ENCODE results near the gene TIMP1. TPM values are rescaled to one million over a fixed set of nuclear protein-coding genes. Genes with fewer than 3 reads are reported as not detected.

TIMP1 gene
- total RNA-seq, 4 donors from 2014 or later = 133 to 621 (median 176) TPM

DNA sequence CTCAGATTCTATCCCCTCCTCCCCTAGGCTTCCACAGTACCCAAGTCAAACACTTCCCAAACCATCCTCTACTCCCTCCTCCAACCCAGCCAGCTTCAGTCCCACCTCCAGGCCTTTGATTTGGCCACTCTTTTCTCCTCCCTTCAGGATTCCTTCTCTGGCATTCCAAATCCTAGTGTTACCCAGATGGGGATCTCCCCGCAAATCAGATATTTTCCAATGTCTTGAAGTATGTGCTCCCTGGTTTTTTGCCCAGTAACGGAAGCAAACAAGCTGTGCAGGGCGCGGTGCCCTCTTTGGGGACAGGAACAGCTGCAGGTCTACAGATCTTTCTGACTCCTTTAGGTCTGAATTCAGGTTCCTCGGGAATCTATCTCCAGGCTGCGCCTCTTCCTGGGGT lies 39.6 kb downstream of the TIMP1 start:
- H3K36me3 ChIP-seq = peaks cover 0 to 4% (median 0%) of the 10 kb centered on the region in 3 donors
- no peak for DNase-seq (ENCODE audit: low spot score in 2 of 2)
- no peak overlapping the region for H3K27ac ChIP-seq
- no peak overlapping the region for H3K4me3 ChIP-seq
- TF ChIP-seq, protein P1, sequence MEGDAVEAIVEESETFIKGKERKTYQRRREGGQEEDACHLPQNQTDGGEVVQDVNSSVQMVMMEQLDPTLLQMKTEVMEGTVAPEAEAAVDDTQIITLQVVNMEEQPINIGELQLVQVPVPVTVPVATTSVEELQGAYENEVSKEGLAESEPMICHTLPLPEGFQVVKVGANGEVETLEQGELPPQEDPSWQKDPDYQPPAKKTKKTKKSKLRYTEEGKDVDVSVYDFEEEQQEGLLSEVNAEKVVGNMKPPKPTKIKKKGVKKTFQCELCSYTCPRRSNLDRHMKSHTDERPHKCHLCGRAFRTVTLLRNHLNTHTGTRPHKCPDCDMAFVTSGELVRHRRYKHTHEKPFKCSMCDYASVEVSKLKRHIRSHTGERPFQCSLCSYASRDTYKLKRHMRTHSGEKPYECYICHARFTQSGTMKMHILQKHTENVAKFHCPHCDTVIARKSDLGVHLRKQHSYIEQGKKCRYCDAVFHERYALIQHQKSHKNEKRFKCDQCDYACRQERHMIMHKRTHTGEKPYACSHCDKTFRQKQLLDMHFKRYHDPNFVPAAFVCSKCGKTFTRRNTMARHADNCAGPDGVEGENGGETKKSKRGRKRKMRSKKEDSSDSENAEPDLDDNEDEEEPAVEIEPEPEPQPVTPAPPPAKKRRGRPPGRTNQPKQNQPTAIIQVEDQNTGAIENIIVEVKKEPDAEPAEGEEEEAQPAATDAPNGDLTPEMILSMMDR (IDR thresholded peaks at IDR 0.05) = no peak
- TF ChIP-seq POLR2A (IDR thresholded peaks at IDR 0.05) (no peak), EP300 (IDR thresholded peaks at IDR 0.05) (no peak)
- peaks cover 0 to 2% (median 0%) of the 10 kb centered on the region in 4 donors for H3K4me1 ChIP-seq
- WGBS, 2 donors = 81 to 85% methylated on average over 6 of the region's 6 CpGs
- H3K9me3 ChIP-seq = no peaks in the 10 kb centered on the region
- peaks cover 0 to 10% of the 10 kb centered on the region in 2 donors for H3K27me3 ChIP-seq

GRCh38 chrX:47623540-47624027 lies 41.3 kb downstream of the TIMP1 start:
- no peak for DNase-seq (ENCODE audit: low spot score in 2 of 2)
- Histone ChIP-seq H3K27ac (no peak overlapping the region), H3K4me1 (peaks cover 0 to 2% (median 0%) of the 10 kb centered on the region in 4 donors), H3K36me3 (peaks cover 0 to 7% (median 0%) of the 10 kb centered on the region in 3 donors), H3K27me3 (peaks cover 0 to 10% of the 10 kb centered on the region in 2 donors), H3K9me3 (no peaks in the 10 kb centered on the region), H3K4me3 (peak overlapping the region in 2 of 4 donors; percentile 9 to 32)
- 0 to 27% methylated on average over 6 to 35 of the region's 35 CpGs for WGBS, 2 donors
- TF ChIP-seq POLR2A (IDR thresholded peaks at IDR 0.05) (no peak), EP300 (IDR thresholded peaks at IDR 0.05) (no peak)
- TF ChIP-seq, protein P1 (IDR thresholded peaks at IDR 0.05) = no peak

- TF ChIP-seq, protein P1 (IDR thresholded peaks at IDR 0.05) = no peak
- no peak for TF ChIP-seq EP300 (IDR thresholded peaks at IDR 0.05)
- no peak for TF ChIP-seq POLR2A (IDR thresholded peaks at IDR 0.05)
- peaks cover 0 to 10% of the 10 kb centered on the region in 2 donors for H3K27me3 ChIP-seq
- WGBS, 2 donors = 70 to 90% methylated on average over 2 of the region's 2 CpGs
Observed at GRCh38 chrX:47625365-47625764, 43.1 kb downstream of the TIMP1 start.

DNA sequence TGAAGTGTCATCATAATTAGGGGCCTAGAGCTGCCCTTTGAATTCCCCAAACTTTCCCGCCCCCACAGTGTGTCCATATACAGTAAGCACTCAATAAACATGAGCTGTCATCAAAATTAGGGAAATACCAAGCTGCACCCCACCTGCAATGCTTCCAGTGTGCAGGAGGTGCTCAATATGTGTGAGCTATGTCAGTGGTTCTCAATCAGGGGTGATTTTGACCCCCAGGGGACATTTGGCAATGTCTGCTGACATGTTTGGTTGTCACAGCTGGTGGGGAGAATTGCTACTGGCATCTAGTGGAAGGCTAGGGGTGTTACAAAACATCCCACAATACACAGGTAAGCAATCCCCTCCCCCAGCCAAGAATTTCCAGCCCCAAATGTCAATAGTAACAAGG lies 46.7 kb downstream of the TIMP1 start:
- Histone ChIP-seq H3K27ac (no peak overlapping the region), H3K36me3 (peaks cover 0 to 7% (median 0%) of the 10 kb centered on the region in 3 donors), H3K9me3 (no peaks in the 10 kb centered on the region), H3K4me3 (peak overlapping the region in 1 of 4 donors; percentile 25), H3K27me3 (peaks cover 0 to under 1% of the 10 kb centered on the region in 2 donors), H3K4me1 (no peaks in the 10 kb centered on the region)
- no peak for DNase-seq (ENCODE audit: low spot score in 2 of 2)
- TF ChIP-seq EP300 (IDR thresholded peaks at IDR 0.05) (no peak), POLR2A (IDR thresholded peaks at IDR 0.05) (no peak)
- TF ChIP-seq, protein P1 (IDR thresholded peaks at IDR 0.05) = no peak
- 67% methylated on average over 1 of the region's 1 CpG for WGBS, 2 donors

More at GRCh38 chrX:47625365-47625764, 43.1 kb downstream of the TIMP1 start:
- Histone ChIP-seq H3K27ac (no peak overlapping the region), H3K4me3 (no peak overlapping the region), H3K36me3 (peaks cover 0 to 7% (median 0%) of the 10 kb centered on the region in 3 donors), H3K9me3 (no peaks in the 10 kb centered on the region), H3K4me1 (no peaks in the 10 kb centered on the region)
- no peak for DNase-seq (ENCODE audit: low spot score in 2 of 2)

DNA sequence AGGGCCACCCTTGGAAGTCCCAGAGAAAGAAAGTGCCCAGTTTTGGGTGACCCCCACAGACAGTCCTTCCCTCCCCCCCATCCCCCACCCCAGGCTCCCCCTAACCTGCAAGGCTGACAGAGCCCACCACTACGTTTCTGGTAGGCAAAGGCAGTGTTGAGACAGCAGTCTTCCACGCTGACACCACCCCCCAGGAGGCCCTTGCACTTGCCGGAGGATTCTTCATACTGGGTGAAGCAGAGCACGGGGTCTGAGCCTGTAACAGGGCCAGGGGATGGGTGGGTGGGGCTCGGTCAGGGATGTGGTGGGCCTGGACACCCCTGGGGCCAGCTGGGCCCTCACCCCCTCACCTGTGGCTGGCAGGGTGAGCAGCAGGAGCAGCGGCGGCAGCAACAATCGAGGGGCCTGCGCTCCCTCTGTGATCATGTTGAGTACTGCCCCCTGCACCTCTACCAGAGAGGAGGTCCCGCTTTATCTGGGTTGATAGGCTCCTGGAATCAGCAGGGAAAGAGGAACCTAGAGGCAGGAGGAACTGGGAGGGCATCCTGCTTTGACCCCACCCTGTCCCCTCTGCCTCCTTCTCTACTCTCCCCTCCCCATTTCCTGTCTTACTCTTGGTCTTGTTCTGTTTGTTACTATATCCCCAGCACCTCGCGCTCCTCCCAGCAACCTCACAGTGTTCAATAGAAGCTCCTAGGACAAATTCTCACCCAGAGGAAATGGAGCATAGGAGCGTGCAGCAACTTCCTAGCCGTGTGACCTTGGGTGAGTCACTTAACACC lies 47.4 kb downstream of the TIMP1 start, which contains the start of gene CFP:
TSS of gene CFP (minus strand) at position 512 of the 782 bp plus-strand sequence. CDS start at position 426, 86 bp downstream.
- no peaks in the 10 kb centered on the region for H3K27me3 ChIP-seq
- TF ChIP-seq POLR2A (IDR thresholded peaks at IDR 0.05) = no peak
- H3K4me3 ChIP-seq = peak within 1 kb of the TSS in 1 of 4 donors; percentile 25
- no peaks in the 10 kb centered on the region for H3K9me3 ChIP-seq
- no peak within 1 kb of the TSS for H3K27ac ChIP-seq
- WGBS, 2 donors = 36 to 71% methylated on average over 5 to 13 of the region's 14 CpGs
- H3K36me3 ChIP-seq = peaks cover 0 to 9% (median 0%) of the 10 kb centered on the region in 3 donors
- no peak for DNase-seq (ENCODE audit: low spot score in 2 of 2)
- H3K4me1 ChIP-seq = no peaks in the 10 kb centered on the region

All from tibial nerve (tissue), 4 donors.